Measurements from ENCODE around the gene ELL2. TPM values are rescaled to one million over a fixed set of nuclear protein-coding genes. Genes with fewer than 3 reads are reported as not detected.
"Not testable (repeated sequence)": the region's sequence is repeated elsewhere in the genome, so short reads cannot be mapped to it uniquely, and the experiment has no call there.

ELL2 gene
- polyA plus RNA-seq, 3 donors = 10.6 to 13.2 (median 11.2) TPM

GRCh38 chr5:95886340-95887044, 75.2 kb downstream of the ELL2 start:
- no peak for DNase-seq (ENCODE audit: low read depth in 3 of 3, low spot score in 2 of 3)

GRCh38 chr5:95884511-95884910, 77.1 kb downstream of the ELL2 start:
- DNase-seq (ENCODE audit: low read depth in 3 of 3, low spot score in 2 of 3) = no peak

GRCh38 chr5:95884017-95884325, 77.7 kb downstream of the ELL2 start:
- DNase-seq (ENCODE audit: low read depth in 3 of 3, low spot score in 2 of 3) = no peak

GRCh38 chr5:95883185-95884016, 78.2 kb downstream of the ELL2 start:
- DNase-seq (ENCODE audit: low read depth in 3 of 3, low spot score in 2 of 3) = no peak

- DNase-seq (ENCODE audit: low read depth in 3 of 3, low spot score in 2 of 3) = no peak
Measured at GRCh38 chr5:95881833-95882232, 79.8 kb downstream of the ELL2 start.

GRCh38 chr5:95880081-95880926, 81.3 kb downstream of the ELL2 start:
- DNase-seq (ENCODE audit: low read depth in 3 of 3, low spot score in 2 of 3) = no peak

GRCh38 chr5:95879661-95880060, 82.0 kb downstream of the ELL2 start:
- DNase-seq (ENCODE audit: low read depth in 3 of 3, low spot score in 2 of 3) = no peak

- DNase-seq (ENCODE audit: low read depth in 3 of 3, low spot score in 2 of 3) = no peak
Measured at GRCh38 chr5:95878417-95879323, 83.0 kb downstream of the ELL2 start.

GRCh38 chr5:95876782-95877181, 84.9 kb downstream of the ELL2 start:
- no peak for DNase-seq (ENCODE audit: low read depth in 3 of 3, low spot score in 2 of 3)

- DNase-seq (ENCODE audit: low read depth in 3 of 3, low spot score in 2 of 3) = no peak
Measured at GRCh38 chr5:95874246-95874645, 87.4 kb downstream of the ELL2 start.

GRCh38 chr5:95873351-95873750, 88.3 kb downstream of the ELL2 start:
- no peak for DNase-seq (ENCODE audit: low read depth in 3 of 3, low spot score in 2 of 3)

GRCh38 chr5:95872346-95873268, 89.0 kb downstream of the ELL2 start:
- no peak for DNase-seq (ENCODE audit: low read depth in 3 of 3, low spot score in 2 of 3)

GRCh38 chr5:95871146-95871806, 90.4 kb downstream of the ELL2 start:
- DNase-seq (ENCODE audit: low read depth in 3 of 3, low spot score in 2 of 3) = no peak

GRCh38 chr5:95870105-95870672, 91.5 kb downstream of the ELL2 start:
- no peak for DNase-seq (ENCODE audit: low read depth in 3 of 3, low spot score in 2 of 3)

GRCh38 chr5:95869173-95869855, 92.3 kb downstream of the ELL2 start:
- not testable (repeated sequence) for DNase-seq (ENCODE audit: low read depth in 3 of 3, low spot score in 2 of 3)

- no peak for DNase-seq (ENCODE audit: low read depth in 3 of 3, low spot score in 2 of 3)
Measured at GRCh38 chr5:95868136-95868535, 93.5 kb downstream of the ELL2 start.

GRCh38 chr5:95866435-95867040, 95.1 kb downstream of the ELL2 start:
- DNase-seq (ENCODE audit: low read depth in 3 of 3, low spot score in 2 of 3) = no peak

Data from right renal cortex interstitium (tissue), 3 donors.